Hepatic stellate cell (primary cell): ENCODE results near the gene ZC4H2.
"Not testable (repeated sequence)": the region's sequence is repeated elsewhere in the genome, so short reads cannot be mapped to it uniquely, and the experiment has no call there.

ENCODE experiments used
- DNase-seq: peaks from one replicate; pipeline ENCODE4 v3.0.0; 2011; ENCODE audit warnings: low spot score

The ZC4H2 gene, protein sequence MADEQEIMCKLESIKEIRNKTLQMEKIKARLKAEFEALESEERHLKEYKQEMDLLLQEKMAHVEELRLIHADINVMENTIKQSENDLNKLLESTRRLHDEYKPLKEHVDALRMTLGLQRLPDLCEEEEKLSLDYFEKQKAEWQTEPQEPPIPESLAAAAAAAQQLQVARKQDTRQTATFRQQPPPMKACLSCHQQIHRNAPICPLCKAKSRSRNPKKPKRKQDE

DNA sequence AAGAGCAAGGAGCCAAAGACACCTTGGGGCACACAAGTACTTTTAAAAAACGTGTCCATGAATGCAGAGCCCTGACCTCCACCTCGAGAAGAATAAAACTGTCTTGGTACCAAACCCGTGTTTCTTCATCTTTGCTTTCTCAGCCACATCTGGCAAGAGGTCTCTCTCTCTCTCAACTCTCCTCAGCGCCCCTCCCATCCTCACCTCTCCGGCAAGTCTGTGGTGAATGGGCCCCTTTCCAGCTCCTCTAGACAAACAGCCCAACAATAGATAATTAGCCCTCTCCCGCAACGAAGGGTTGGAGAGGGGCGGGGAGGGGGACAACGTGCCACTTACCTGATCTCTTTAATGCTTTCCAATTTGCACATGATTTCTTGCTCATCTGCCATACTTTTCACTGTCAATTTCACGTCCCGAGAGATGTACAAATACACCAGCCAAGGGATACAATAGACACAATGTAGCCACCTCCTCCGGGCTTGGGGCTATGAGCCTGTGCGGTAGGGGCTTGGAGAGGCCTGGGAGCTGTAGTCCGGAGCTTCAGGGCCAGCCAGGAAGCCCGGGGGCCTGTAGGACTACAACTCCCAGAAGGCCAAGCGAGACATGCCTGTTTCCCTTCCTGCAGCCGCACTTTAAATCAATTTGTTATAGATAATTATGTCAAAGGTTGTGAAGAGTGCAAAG is at the start of gene ZC4H2:
Gene ZC4H2 (minus strand): TSS at position 462 of the 684 bp plus-strand sequence. CDS start 73 bp downstream, at position 389.
- DNase-seq, result peak; percentile 58

- DNase-seq, result no peak
These were observed 41.2 kb upstream of the ZC4H2 start for GRCh38 chrX:65017451-65017850.

DNA sequence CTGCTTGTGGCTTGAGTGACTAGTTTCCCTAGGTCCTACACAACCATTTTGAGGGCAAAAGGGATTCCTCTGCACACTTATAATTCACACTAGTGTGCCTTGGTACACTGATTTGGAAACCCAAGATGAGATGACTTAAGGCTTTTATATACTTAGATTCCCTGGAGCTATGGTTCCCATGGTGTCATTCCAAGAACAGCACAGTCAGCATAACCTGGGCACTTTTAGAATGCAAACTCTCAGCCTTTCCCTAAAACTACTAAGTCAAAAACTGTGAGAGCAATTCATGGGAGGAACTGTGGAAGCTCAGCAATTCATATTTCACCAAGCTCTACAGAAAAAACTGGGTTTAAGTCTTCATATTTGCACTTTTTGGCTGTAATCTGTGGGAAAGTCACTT is 38.0 kb upstream of the ZC4H2 start:
- DNase-seq, result no peak

- no peak for DNase-seq
These were observed 33.2 kb upstream of the ZC4H2 start for GRCh38 chrX:65009459-65009858.

GRCh38 chrX:65002208-65002607 is 26.0 kb upstream of the ZC4H2 start:
- not testable (repeated sequence) for DNase-seq

- DNase-seq, result no peak
These were observed 20.6 kb upstream of the ZC4H2 start for GRCh38 chrX:64996805-64997204.

DNA sequence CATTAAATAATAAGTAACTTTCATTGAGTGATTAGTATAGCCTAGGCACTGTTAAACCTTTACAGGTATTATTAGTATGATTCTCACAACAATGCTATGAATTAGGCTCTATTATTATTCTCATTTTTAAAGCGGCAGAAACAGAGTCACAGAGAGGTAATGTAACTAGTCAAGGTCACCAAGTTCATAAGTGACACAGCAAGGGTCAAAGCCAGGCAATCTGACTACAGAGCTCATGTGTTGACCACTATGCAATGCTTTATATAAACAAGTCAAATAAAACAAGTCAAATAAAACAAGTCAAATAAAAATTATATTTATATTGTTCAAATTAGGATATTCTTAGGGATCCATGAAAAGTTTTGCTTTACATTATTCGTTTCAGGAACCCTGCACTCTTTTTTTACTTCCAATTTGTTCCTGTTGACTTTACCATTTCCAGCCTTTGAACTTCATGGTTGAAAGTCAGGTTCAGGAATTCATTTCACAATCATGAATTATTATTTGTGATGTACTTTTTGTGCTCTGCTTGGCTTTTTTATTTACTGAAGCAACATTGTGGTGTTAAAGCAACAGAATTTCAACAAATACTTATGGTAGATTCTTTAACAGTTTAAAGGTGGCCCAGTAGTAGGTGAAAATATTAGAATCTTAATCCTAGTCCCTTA is 18.0 kb upstream of the ZC4H2 start:
- no peak for DNase-seq

DNA sequence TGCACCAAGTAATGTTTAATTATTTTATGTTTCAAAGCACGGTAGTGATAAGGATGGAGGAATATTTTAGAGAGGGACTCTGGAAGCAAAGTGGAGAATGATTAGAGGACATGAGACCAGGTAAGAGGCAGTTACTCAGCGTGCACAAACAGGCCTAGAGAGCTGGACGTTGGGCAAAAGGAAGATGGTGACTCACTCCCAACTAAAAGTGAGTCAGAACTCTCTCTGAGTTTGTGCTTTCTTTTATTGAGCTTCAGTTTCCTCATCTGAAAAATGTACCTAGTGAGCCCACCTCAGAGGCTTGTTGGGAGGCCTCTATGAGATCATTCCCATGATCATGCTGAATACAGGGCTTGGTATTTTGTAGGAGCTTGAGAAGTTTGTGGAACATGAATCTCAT is 1.6 kb upstream of the ZC4H2 start:
- no peak for DNase-seq

DNA sequence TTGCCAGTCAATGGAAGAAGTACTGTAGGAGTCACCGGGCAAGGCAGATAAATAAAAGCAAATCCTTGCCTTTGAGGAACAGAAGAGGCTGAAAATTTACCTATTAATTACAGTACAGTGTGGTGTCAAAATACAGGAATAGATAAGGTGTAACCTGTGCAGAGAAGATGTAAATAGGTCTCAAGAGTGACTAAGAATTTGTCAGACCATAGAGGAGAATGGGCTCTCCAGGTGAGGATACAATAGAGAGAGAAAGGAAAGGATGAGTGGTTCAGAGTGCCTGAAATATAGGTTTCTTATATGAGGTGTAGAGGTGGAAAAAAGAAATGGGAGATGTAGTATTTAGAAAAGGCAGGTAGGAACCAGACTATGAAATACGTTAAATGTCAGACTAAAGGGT is 801 bp upstream of the ZC4H2 start:
- DNase-seq, result no peak

DNA sequence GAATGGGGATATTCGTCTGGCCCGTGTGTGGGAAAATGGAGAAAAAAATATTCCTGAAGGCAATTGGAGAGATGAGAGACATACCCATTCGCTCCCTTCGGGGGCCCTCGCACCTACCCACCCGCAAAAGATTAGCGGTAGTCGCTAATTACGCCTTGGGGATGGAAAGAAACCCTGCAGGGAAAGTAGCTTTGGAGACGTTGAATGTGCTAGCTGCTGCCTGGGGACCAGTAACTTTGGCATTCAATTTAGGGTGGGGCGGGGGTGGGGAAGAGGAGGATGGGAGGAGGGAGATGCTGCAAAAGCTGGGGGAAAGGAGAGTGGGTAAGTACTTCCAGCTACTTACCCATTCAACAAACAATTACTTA is 407 bp upstream of the ZC4H2 start:
- no peak for DNase-seq

DNA sequence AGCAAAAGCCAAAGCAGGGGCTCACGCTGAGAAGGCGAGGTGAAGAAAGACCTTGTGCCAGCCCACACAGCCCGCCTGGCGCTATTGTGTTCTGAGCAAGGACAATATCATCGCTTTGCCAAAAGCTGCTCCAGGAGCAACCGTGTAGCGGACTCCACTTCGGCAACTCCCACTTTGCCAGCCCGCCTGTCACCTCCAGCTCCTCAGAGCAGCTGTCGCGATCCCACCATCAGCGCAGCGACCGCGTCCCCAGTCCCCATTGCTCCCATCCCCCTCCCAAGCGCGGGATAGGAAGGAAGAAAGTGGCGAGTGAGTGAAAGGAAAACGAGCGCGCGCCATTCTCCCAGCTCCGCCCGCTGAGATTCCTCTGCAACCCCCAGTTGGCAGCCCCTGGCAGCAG is 759 bp downstream of the ZC4H2 start:
- peak; percentile 16 for DNase-seq

- DNase-seq, result no peak
These were observed 50.8 kb downstream of the ZC4H2 start for GRCh38 chrX:64925480-64925879.

GRCh38 chrX:64908121-64908520 is 68.1 kb downstream of the ZC4H2 start:
- no peak for DNase-seq

DNA sequence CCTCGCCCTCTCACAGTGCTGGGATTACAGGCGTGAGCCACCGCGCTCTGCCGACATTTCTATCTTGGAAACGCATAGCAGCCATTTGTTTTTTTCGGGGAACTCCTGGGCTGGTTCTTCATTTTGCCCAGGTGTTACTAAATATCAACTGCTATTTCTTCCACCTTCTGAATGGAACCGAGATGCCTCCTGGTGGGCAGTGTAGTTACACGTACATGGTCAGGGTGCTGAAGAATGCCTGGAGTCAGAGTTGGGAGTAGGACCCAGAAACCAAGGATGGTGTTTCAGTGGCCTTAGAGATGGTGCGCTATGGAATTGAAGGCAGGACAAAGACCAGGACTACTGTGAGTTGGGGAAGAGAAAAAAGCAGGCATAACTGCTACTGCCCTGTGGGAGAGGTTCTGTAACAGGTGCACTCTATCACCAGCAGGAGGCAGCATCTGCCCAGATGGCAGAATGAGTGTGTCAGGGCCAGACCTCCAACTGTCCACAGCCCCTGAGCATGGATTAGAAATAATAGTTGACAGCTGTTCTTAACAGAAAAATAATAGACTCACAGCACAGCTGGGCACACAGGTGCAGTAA is 81.7 kb downstream of the ZC4H2 start:
- peak; percentile 6 for DNase-seq

DNA sequence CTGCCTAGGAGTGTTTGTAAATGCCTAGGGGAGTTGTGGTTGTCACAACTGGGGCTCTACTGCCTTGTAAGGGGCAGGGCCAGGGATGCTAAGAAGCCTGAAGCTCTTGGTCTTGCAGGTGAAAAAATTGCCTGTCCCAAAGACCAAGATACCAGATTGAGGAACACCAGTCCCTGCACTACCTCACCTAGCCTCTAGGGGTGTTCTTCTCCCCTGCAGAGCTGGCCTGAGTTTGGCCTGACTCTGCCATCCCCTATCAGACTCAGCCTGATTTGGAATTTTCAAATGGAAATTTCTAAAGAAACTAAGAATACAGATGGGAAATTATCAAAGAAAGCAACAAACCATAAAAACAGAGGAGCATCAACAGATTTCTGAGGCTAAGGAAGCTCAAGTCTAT is 90.4 kb downstream of the ZC4H2 start:
- DNase-seq, result no peak

DNA sequence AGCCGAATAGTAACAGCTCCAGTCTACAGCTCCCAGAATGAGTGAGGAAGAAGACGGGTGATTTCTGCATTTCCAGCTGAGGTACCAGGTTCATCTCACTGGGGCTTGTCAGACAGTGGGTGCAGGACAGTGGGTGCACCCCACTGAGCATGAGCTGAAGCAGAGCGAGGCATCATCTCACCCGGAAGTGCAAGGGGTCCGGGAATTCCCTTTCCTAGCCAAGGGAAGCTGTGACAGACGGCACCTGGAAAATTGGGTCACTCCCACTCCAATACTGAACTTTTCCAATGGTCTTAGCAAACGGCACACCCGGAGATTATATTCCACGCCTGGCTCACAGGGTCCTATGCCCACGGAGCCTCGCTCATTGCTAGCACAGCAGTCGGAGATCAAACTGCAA is 97.5 kb downstream of the ZC4H2 start:
- not testable (repeated sequence) for DNase-seq

DNA sequence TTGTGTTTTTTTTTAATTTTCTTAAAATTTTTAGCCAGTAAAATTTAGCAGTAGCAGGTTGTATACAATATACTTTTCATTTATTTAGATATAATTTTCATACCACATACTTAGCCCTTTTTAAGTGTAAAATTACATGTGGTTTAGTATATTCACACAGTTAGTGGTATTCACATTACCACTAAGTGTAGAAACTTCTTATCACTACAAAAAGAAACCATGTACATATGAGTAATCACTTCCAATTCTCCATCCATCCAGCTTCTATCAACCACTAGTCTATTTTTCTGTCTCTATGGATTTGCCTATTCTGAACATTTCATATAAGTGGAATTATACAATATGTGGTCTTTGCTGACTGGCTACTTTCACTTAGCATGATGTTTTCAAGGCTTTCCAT is 109.0 kb downstream of the ZC4H2 start:
- DNase-seq, result no peak
